C4-2B (cell line): ENCODE results near the gene SLC6A6.

ENCODE experiments used
- ZFX ChIP-seq: fragments of 450-650 bp; IDR thresholded peaks from 2 replicates; pipeline ENCODE4 v1.6.1; 2017
- TF ChIP-seq, protein P1 (sequence below): fragments of 450-650 bp; conservative IDR thresholded peaks from 2 replicates; pipeline ENCODE4 v1.5.1; 2017; ENCODE audit warnings: mild to moderate bottlenecking

DNA sequence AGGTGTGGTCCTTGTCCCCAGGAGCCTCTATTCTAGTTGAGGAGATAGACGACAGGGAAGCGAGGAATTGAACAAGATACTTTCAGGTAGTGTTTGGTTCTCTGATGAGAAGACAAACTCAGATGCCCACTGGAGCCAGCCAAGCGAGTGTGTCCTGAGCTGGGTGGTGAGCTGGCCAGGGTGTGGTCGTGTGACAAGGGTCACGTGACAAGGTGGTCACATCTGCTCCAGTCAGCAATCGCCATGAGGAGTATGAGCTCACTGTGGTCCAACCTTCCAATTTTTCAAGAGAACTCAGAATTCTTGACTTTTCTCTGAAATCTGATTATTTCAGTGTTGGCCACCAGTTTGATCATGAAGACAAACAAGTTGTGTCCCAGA is 39.5 kb downstream of the SLC6A6 start:
- no peak for TF ChIP-seq ZFX
- TF ChIP-seq, protein P1, sequence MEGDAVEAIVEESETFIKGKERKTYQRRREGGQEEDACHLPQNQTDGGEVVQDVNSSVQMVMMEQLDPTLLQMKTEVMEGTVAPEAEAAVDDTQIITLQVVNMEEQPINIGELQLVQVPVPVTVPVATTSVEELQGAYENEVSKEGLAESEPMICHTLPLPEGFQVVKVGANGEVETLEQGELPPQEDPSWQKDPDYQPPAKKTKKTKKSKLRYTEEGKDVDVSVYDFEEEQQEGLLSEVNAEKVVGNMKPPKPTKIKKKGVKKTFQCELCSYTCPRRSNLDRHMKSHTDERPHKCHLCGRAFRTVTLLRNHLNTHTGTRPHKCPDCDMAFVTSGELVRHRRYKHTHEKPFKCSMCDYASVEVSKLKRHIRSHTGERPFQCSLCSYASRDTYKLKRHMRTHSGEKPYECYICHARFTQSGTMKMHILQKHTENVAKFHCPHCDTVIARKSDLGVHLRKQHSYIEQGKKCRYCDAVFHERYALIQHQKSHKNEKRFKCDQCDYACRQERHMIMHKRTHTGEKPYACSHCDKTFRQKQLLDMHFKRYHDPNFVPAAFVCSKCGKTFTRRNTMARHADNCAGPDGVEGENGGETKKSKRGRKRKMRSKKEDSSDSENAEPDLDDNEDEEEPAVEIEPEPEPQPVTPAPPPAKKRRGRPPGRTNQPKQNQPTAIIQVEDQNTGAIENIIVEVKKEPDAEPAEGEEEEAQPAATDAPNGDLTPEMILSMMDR, result no peak
